IMR-90 (cell line): ENCODE data around the gene MGME1.
A peak's percentile ranks its signal among the peaks of the same experiment; 100 is the strongest.

Experiments
- BHLHE40 ChIP-seq: fragments of 150-350 bp; IDR thresholded peaks from 2 replicates; pipeline ENCODE4 v1.6.1; 2016; ENCODE audit warnings: mild to moderate bottlenecking, low read depth, low read length
- CEBPB ChIP-seq: IDR thresholded peaks from 2 replicates; pipeline ENCODE4 v1.6.1; 2012; ENCODE audit warnings: low read depth, low read length, improper control_type of control experiment
- MAZ ChIP-seq: IDR thresholded peaks from 2 replicates; pipeline ENCODE4 v1.6.1; 2012; ENCODE audit warnings: low read depth, mild to moderate bottlenecking, low read length, improper control_type of control experiment, moderate library complexity, borderline replicate concordance
- MXI1 ChIP-seq: IDR thresholded peaks from 2 replicates; pipeline ENCODE4 v1.6.1; 2012; ENCODE audit warnings: low read depth, mild to moderate bottlenecking, low read length, moderate library complexity, borderline replicate concordance
- POLR2A ChIP-seq: IDR thresholded peaks from 2 replicates; pipeline ENCODE4 v1.6.1; 2012; ENCODE audit warnings: mild to moderate bottlenecking, low read depth, low read length
- TF ChIP-seq, protein P1 (sequence below): conservative IDR thresholded peaks from 2 replicates; pipeline ENCODE4 v1.5.1; 2012; ENCODE audit warnings: mild to moderate bottlenecking, low read depth, low read length, improper control_type of control experiment
- TF ChIP-seq, protein P2 (sequence below): fragments of 150-350 bp; IDR thresholded peaks from 2 replicates; pipeline ENCODE4 v1.6.1; 2017; ENCODE audit warnings: mild to moderate bottlenecking, antibody characterized with exemption, low read length, low read depth

DNA sequence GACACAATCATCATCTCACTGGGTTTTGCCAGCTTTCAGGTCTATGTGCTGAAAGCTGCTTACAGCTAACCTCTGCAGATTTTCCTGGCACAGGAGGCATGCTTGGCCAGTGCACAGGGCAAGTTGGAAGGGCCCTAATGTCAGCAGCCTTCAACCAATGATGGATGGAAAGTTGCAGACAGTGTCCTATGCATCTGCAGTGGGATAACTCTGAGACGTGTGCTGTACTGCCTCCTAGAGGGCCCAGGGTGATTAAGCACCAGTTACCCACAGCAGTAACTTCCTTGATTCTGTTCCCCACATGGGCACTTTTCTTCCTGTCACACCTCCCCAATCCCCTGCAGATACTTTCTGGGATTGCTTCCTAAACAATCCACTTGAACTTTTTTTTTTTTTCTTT, 50.2 kb downstream of the MGME1 start:
- TF ChIP-seq, protein P1, sequence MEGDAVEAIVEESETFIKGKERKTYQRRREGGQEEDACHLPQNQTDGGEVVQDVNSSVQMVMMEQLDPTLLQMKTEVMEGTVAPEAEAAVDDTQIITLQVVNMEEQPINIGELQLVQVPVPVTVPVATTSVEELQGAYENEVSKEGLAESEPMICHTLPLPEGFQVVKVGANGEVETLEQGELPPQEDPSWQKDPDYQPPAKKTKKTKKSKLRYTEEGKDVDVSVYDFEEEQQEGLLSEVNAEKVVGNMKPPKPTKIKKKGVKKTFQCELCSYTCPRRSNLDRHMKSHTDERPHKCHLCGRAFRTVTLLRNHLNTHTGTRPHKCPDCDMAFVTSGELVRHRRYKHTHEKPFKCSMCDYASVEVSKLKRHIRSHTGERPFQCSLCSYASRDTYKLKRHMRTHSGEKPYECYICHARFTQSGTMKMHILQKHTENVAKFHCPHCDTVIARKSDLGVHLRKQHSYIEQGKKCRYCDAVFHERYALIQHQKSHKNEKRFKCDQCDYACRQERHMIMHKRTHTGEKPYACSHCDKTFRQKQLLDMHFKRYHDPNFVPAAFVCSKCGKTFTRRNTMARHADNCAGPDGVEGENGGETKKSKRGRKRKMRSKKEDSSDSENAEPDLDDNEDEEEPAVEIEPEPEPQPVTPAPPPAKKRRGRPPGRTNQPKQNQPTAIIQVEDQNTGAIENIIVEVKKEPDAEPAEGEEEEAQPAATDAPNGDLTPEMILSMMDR = peak; percentile 38; the same call in 1 of the 2 replicates
- TF ChIP-seq POLR2A (no peak), CEBPB (no peak), MXI1 (no peak), MAZ (no peak), BHLHE40 (no peak)
- TF ChIP-seq, protein P2, sequence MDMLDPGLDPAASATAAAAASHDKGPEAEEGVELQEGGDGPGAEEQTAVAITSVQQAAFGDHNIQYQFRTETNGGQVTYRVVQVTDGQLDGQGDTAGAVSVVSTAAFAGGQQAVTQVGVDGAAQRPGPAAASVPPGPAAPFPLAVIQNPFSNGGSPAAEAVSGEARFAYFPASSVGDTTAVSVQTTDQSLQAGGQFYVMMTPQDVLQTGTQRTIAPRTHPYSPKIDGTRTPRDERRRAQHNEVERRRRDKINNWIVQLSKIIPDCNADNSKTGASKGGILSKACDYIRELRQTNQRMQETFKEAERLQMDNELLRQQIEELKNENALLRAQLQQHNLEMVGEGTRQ = no peak
